Parathyroid adenoma (tissue), 2 donors: Measurements from ENCODE around the gene AKAP11.

Source experiments
- H2AFZ ChIP-seq: fragments of 300-600 bp; sonication (generic); one replicate; pipeline ENCODE4 v1.7.0; 2017; ENCODE audit warnings: antibody characterized with exemption, mild to moderate bottlenecking
- H3K27ac ChIP-seq: fragments of 300-600 bp; sonication (generic); one replicate; pipeline ENCODE4 v1.7.0; 2017
- H3K27me3 ChIP-seq: fragments of 300-600 bp; sonication (generic); one replicate; pipeline ENCODE4 v1.7.0; 2017; ENCODE audit warnings: low read length; ENCODE audit not compliant: control insufficient read depth, insufficient read depth
- H3K36me3 ChIP-seq: fragments of 300-600 bp; sonication (generic); one replicate; pipeline ENCODE4 v1.7.0; 2017; ENCODE audit warnings: low read length; ENCODE audit not compliant: control insufficient read depth, insufficient read depth
- H3K4me1 ChIP-seq: fragments of 300-600 bp; sonication (generic); one replicate; pipeline ENCODE4 v1.7.0; 2017; ENCODE audit warnings: control low read depth
- H3K4me2 ChIP-seq: fragments of 300-600 bp; sonication (generic); one replicate; pipeline ENCODE4 v1.7.0; 2017; ENCODE audit warnings: low read length
- H3K4me3 ChIP-seq: fragments of 300-600 bp; sonication (generic); one replicate; pipeline ENCODE4 v1.7.0; 2017; ENCODE audit warnings: low read depth, low read length
- H3K79me2 ChIP-seq: fragments of 300-600 bp; sonication (generic); one replicate; pipeline ENCODE4 v1.7.0; 2017; ENCODE audit warnings: control low read depth
- H3K9ac ChIP-seq: fragments of 300-600 bp; sonication (generic); one replicate; pipeline ENCODE4 v1.7.0; 2017; ENCODE audit warnings: mild to moderate bottlenecking
- H3K9me3 ChIP-seq: fragments of 300-600 bp; sonication (generic); one replicate; pipeline ENCODE4 v1.7.0; 2017; ENCODE audit warnings: low read length; ENCODE audit not compliant: control insufficient read depth
- TF ChIP-seq, protein P1 (sequence below): fragments of 300-600 bp; sonication (generic); IDR thresholded peaks from one replicate; pipeline ENCODE4 v1.7.0; 2017; ENCODE audit warnings: antibody characterized with exemption, mild to moderate bottlenecking
- donor health status: primary hyperparathyroidism.

The AKAP11 gene

DNA sequence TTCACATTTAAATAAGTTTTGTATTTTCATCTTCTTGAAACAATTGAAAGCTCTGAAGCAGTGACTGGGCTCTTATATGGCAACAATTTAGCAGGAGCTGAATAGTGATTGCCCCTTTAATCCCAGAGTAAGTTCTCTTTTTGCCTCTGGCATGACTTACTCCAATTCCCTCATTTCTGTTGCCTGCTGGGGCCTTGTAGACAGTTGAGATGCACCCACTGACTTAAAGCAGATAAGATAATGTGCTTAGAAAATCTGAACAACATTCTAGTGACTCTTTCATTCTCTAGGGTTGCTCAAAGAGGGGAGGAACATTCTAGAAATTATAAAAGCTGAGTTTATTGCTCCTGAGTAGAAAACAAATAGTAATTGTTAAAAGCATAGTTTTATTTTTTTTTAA lies 52.8 kb downstream of the AKAP11 start:
- Histone ChIP-seq H3K4me1 (no peaks in the 10 kb centered on the region), H3K79me2 (no peaks in the 10 kb centered on the region), H2AFZ (no peak overlapping the region), H3K27me3 (no peaks in the 10 kb centered on the region), H3K36me3 (no peaks in the 10 kb centered on the region), H3K4me2 (no peak overlapping the region), H3K27ac (no peak overlapping the region), H3K9ac (no peak overlapping the region), H3K4me3 (no peak overlapping the region), H3K9me3 (no peaks in the 10 kb centered on the region)
- TF ChIP-seq, protein P1, sequence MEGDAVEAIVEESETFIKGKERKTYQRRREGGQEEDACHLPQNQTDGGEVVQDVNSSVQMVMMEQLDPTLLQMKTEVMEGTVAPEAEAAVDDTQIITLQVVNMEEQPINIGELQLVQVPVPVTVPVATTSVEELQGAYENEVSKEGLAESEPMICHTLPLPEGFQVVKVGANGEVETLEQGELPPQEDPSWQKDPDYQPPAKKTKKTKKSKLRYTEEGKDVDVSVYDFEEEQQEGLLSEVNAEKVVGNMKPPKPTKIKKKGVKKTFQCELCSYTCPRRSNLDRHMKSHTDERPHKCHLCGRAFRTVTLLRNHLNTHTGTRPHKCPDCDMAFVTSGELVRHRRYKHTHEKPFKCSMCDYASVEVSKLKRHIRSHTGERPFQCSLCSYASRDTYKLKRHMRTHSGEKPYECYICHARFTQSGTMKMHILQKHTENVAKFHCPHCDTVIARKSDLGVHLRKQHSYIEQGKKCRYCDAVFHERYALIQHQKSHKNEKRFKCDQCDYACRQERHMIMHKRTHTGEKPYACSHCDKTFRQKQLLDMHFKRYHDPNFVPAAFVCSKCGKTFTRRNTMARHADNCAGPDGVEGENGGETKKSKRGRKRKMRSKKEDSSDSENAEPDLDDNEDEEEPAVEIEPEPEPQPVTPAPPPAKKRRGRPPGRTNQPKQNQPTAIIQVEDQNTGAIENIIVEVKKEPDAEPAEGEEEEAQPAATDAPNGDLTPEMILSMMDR: no peak

DNA sequence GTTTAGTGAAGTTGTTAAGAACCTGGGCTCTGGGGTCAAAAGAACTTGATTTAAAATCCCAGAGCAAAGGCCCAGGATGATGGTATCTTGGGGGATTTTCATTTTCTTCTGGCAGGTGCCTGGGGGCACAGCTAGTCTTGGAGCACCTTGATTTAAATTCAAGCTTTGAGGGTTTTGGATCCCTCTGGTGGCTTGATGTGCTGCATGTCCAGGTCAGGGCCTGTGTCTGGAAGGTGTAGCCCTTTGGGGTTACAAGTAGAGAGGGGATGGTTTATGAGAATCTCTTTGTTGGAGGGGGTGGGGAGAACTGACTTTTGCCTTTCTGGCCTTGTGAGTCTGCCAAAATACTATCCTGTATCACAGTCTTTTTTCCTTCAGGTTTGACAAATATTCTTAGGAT lies 55.8 kb downstream of the AKAP11 start:
- H3K9ac ChIP-seq: no peak overlapping the region
- no peak overlapping the region for H3K4me2 ChIP-seq
- TF ChIP-seq, protein P1: no peak

DNA sequence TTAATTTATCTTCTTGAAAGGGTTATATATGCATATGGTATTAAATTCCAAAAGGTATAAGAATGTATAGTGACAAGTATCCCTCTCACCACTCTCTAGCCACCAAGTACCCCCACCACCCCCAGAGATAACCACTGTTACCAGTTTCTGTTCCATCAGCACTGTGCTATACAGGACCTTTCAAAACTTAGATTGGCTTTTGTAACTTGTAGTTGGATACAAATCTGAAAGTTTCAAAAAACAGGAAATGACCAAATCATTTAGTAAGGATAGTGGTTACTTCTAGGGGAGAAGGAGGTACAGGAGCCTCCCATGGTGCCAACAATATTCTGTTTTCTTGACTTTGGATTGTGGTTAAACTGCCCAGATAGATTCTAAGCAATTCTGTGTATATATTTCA lies 56.7 kb downstream of the AKAP11 start:
- H3K9me3 ChIP-seq: no peaks in the 10 kb centered on the region
- no peak overlapping the region for H2AFZ ChIP-seq
- no peak overlapping the region for H3K4me2 ChIP-seq
- no peaks in the 10 kb centered on the region for H3K36me3 ChIP-seq
- no peaks in the 10 kb centered on the region for H3K27me3 ChIP-seq
- no peak overlapping the region for H3K9ac ChIP-seq
- TF ChIP-seq, protein P1: no peak
- no peaks in the 10 kb centered on the region for H3K4me1 ChIP-seq
- no peak overlapping the region for H3K4me3 ChIP-seq
- no peak overlapping the region for H3K27ac ChIP-seq
- no peaks in the 10 kb centered on the region for H3K79me2 ChIP-seq

More for the DNA sequence above, 55.8 kb downstream of the AKAP11 start:
- Histone ChIP-seq H3K27ac (no peak overlapping the region), H3K36me3 (no peaks in the 10 kb centered on the region), H3K9me3 (no peaks in the 10 kb centered on the region), H3K4me1 (no peaks in the 10 kb centered on the region), H3K27me3 (no peaks in the 10 kb centered on the region), H3K4me3 (no peak overlapping the region), H3K79me2 (no peaks in the 10 kb centered on the region), H2AFZ (no peak overlapping the region)

DNA sequence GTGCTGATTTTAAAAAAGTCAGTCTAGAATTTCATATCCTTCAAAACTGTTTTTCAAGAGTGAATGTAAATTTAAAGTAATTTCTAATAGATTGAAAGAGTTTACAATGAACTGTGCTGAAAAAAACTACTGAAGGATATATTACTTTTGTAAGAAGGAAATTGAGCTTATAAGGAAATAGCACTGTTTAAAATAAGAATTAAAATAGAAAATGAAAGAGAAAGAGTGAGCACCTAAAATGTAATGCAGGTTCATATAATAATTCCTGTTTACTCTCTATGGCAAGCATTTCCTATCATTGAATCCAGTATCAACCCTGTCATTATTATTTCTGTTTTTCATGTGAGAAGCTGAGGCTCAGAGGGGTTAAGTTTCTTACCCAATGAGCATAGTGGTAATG lies 57.3 kb downstream of the AKAP11 start:
- Histone ChIP-seq H3K4me2 (no peak overlapping the region), H3K9ac (no peak overlapping the region), H3K4me1 (no peaks in the 10 kb centered on the region), H2AFZ (no peak overlapping the region), H3K79me2 (no peaks in the 10 kb centered on the region), H3K36me3 (no peaks in the 10 kb centered on the region), H3K27ac (no peak overlapping the region), H3K27me3 (no peaks in the 10 kb centered on the region), H3K4me3 (no peak overlapping the region), H3K9me3 (no peaks in the 10 kb centered on the region)
- TF ChIP-seq, protein P1: no peak

DNA sequence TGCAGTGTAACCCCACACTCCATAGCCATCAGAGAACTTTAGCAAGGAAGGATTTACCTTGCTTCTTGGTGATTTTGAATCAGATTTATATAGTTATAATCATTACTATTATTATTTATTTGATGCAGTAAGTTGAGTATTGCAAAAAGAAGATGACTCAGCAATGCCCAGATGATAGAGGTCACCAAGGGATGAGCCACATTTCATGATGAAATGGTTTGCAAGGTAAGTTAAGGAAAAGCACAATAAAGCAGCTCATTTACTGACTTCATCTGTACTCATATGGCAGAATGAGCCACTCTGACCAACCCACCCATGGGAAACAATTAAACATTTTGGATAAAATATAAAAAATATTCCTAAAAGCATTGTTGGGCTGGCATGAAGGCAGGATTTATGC lies 59.1 kb downstream of the AKAP11 start:
- Histone ChIP-seq H3K4me3 (no peak overlapping the region), H3K9me3 (no peaks in the 10 kb centered on the region), H3K9ac (no peak overlapping the region), H3K36me3 (no peaks in the 10 kb centered on the region), H3K27ac (no peak overlapping the region), H3K4me2 (no peak overlapping the region), H2AFZ (no peak overlapping the region), H3K79me2 (no peaks in the 10 kb centered on the region), H3K4me1 (no peaks in the 10 kb centered on the region), H3K27me3 (no peaks in the 10 kb centered on the region)
- TF ChIP-seq, protein P1: no peak
